ENCODE data around the gene AMPD2.

GRCh38 chr1:109634292-109634691 is 14.7 kb downstream of the AMPD2 start:
- TF ChIP-seq POLR2A (IDR thresholded peaks at IDR 0.05; ENCODE audit: low read depth, low read length) (no peak), POLR2AphosphoS5 (IDR thresholded peaks at IDR 0.05; ENCODE audit: low read depth, low read length) (no peak)
